ENCODE data around the gene ANKRD9.
A peak's percentile ranks its signal among the peaks of the same experiment; 100 is the strongest.
"Not testable (repeated sequence)": the region's sequence is repeated elsewhere in the genome, so short reads cannot be mapped to it uniquely, and the experiment has no call there.

The ANKRD9 gene

GRCh38 chr14:102538602-102539543 lies 29.3 kb upstream of the ANKRD9 start:
- no peak for DNase-seq (ENCODE audit: low read depth)

GRCh38 chr14:102537981-102538601 lies 28.5 kb upstream of the ANKRD9 start:
- no peak for DNase-seq (ENCODE audit: low read depth)

- DNase-seq (ENCODE audit: low read depth): no peak
These were observed 22.7 kb upstream of the ANKRD9 start for GRCh38 chr14:102532204-102532658.

- no peak for DNase-seq (ENCODE audit: low read depth)
These were observed 21.4 kb upstream of the ANKRD9 start for GRCh38 chr14:102530828-102531478.

GRCh38 chr14:102528431-102529170 lies 19.0 kb upstream of the ANKRD9 start:
- no peak for DNase-seq (ENCODE audit: low read depth)

- no peak for DNase-seq (ENCODE audit: low read depth)
These were observed 16.4 kb upstream of the ANKRD9 start for GRCh38 chr14:102525929-102526497.

- no peak for DNase-seq (ENCODE audit: low read depth)
These were observed 15.8 kb upstream of the ANKRD9 start for GRCh38 chr14:102525219-102525928.

- DNase-seq (ENCODE audit: low read depth): peak; percentile 87
These were observed 15.1 kb upstream of the ANKRD9 start for GRCh38 chr14:102524451-102525218.

- no peak for DNase-seq (ENCODE audit: low read depth)
These were observed 14.2 kb upstream of the ANKRD9 start for GRCh38 chr14:102523569-102524450.

GRCh38 chr14:102523200-102523568 lies 13.6 kb upstream of the ANKRD9 start:
- no peak for DNase-seq (ENCODE audit: low read depth)

- DNase-seq (ENCODE audit: low read depth): not testable (repeated sequence)
These were observed 10.1 kb upstream of the ANKRD9 start for GRCh38 chr14:102519709-102520108.

GRCh38 chr14:102518063-102518648 lies 8.6 kb upstream of the ANKRD9 start:
- DNase-seq (ENCODE audit: low read depth): no peak

GRCh38 chr14:102517392-102518062 lies 8.0 kb upstream of the ANKRD9 start:
- DNase-seq (ENCODE audit: low read depth): no peak

GRCh38 chr14:102516531-102517391 lies 7.2 kb upstream of the ANKRD9 start:
- no peak for DNase-seq (ENCODE audit: low read depth)

- DNase-seq (ENCODE audit: low read depth): no peak
These were observed 5.6 kb upstream of the ANKRD9 start for GRCh38 chr14:102514987-102515733.
